C1 segment of cervical spinal cord (tissue), 14 donors: ENCODE data around the gene PITPNB.
A peak's percentile ranks its signal among the peaks of the same experiment; 100 is the strongest.

ENCODE experiments used
- DNase-seq, 14 donors: peaks; one replicate each; lab custom pipeline; 2025; lab: John Stamatoyannopoulos, UW

The PITPNB gene

GRCh38 chr22:27880778-27881394, 38.2 kb downstream of the PITPNB start:
- DNase-seq = peak in 5 of 14 donors; percentile 17 to 53 (median 27)

GRCh38 chr22:27879923-27880322, 39.1 kb downstream of the PITPNB start:
- no peak for DNase-seq

DNA sequence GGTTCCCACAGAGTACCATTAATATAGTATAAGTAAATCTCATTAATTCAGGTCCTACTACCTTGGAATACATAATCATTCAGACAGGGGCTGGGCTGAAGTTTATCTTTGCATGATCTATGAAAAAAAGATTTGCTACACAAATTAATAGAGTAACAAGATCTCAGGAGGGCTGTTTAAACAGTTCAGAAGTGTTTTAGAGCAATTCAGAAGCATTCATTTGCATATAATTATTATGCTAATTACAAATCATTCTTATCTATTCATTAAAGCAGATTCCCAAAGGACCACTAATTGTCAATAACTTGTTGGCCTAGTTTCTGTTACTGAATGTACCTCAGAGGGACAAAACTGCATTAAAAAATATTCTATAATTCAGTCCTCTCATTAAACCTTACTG, 40.5 kb downstream of the PITPNB start:
- no peak for DNase-seq

GRCh38 chr22:27877501-27877900, 41.6 kb downstream of the PITPNB start:
- DNase-seq = no peak

DNA sequence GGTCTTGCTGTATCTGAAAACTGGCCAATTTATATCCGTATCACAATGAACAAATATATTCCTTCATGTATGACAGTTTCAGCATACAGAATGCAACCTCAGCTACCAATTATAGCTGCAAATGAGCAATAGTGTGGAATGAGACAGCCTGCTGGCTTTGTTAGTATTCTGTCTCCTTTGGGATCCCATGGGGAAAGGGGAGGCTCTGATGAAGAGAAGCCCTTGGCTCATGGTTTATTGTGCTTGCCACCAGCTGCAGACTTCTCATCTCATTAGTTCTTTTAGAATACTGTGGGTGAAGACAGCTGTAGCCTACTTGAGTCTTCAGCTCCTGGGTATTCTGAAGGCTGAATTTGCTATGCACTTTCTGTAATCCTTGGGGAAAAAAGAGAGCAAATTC, 42.4 kb downstream of the PITPNB start:
- peak in 1 of 14 donors; percentile 16 for DNase-seq

DNA sequence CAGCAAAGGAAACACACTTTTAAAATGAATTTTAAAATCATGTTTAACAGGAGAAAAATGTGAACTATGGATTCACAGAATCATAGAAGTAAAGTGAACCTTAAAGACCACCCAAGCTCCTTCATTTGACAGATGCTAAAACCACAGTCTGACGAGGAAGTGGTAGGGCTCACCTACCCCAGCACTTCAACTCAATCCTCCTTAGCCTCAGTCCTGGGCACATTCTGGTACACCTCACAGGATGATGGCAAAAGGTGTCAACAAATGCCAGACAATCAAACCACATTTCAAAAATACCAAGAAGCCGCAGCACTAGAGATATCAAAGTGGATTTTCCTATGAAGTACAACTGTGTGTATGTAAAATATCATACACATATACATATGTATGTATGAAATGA, 43.1 kb downstream of the PITPNB start:
- DNase-seq = no peak

GRCh38 chr22:27874764-27875163, 44.3 kb downstream of the PITPNB start:
- no peak for DNase-seq

DNA sequence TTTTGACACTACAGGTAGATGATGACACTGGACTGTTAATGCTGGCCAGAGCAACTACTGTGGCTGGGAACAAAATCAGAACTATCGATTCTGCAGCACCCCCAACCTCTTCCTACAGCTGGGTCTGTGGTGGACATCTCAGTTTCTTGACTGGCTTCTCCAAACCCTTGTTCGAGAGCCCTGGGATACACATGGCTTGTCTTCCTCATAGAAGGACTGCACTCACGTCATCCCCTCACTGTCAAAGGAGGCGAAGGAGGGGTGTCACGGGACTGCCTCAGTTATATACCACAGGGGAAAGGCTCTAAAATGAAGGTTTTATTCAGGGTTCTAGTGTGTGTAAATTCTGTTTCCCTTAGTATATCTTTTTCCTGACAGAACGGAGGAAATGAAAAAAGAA, 44.9 kb downstream of the PITPNB start:
- DNase-seq = peak in 1 of 14 donors; percentile 17

- peak in 2 of 14 donors; percentile 4 to 21 for DNase-seq
These were observed 45.6 kb downstream of the PITPNB start for GRCh38 chr22:27873472-27873871.

DNA sequence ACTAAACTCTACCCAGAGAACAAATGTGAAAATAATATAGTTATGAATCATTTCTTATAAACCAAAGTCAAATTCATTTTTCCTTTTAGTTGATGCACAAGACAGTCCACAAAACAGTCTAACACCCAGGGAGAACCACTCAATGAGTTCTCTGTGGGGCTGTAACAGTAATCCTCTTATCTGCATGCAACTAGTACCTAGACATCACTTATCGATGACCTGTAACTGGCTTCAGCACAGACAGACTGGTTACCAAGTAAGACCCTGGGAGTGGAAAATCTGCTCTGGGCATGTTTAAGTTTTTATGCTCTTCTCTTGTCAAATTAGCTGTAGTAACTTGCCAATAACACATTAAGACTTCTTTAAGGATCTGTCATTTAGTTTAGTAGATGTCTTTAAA, 46.6 kb downstream of the PITPNB start:
- DNase-seq = no peak

- DNase-seq = no peak
These were observed 47.6 kb downstream of the PITPNB start for GRCh38 chr22:27871306-27872014.

DNA sequence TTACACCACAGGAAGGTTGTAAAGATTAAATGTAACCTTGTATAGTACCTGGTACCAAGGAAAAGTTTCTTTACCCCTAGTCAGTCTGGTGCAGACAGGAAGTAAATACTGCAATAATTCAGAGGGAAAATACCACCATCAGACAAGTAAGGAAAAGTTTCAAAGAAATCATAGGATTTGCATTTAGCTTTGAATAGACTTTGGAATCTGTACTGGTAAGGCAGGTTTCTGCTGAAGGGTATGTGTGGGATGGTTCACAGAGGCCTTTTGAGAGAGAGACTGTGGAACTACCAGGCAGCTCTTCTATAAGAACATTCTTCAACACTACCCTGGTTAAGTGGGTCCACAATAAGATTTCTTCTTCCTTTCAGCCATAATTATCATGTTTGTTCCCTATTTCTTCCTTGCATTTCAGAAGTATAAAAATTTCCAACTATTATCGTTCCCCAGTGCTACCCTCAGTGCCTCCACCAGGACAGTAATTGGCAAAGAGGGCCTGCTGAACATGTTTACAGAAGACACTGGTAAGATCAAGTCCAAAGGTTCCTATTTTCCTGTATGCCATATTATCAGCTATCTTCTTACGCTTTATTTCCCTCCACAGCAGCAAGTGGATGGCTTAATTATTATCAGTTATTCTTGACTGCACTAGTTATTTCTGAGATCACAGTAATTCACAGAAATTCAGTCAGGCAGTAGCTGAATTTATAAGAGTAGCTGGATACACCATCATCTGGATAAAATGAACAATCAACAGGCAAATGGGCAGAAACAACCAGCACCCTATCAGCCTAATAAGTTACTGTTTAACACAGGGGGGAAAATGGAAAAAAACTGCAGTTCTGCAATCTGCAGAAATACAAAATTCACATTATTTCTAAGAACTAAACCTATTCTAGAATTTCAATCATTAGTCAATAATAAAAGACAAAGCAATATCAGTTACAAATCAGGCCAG, 48.5 kb downstream of the PITPNB start:
- DNase-seq = no peak

DNA sequence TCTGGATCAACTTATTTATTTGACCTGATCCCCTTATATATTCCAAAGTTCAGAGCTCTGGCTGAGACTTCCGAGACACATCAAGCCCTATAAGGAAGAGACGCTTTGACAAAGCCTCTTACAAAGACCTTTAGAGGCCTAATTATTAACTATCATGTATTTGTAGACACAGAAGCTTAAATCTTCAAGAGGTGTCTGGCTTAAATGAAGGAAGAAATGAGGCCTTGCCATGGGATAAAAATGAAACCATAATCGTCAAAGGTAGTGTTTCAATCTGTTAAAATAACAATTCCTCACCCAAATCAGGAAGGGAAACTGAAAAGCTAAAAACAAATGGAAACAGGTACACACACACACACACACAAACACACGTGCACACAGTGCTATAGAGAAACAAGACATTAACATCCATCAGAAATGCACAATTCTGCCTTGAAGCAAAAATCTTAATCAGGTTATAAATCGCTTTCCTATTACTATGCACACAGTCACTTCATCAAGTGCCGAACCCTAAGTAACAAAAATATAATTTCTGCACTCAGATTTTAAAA, 50.2 kb downstream of the PITPNB start:
- no peak for DNase-seq

DNA sequence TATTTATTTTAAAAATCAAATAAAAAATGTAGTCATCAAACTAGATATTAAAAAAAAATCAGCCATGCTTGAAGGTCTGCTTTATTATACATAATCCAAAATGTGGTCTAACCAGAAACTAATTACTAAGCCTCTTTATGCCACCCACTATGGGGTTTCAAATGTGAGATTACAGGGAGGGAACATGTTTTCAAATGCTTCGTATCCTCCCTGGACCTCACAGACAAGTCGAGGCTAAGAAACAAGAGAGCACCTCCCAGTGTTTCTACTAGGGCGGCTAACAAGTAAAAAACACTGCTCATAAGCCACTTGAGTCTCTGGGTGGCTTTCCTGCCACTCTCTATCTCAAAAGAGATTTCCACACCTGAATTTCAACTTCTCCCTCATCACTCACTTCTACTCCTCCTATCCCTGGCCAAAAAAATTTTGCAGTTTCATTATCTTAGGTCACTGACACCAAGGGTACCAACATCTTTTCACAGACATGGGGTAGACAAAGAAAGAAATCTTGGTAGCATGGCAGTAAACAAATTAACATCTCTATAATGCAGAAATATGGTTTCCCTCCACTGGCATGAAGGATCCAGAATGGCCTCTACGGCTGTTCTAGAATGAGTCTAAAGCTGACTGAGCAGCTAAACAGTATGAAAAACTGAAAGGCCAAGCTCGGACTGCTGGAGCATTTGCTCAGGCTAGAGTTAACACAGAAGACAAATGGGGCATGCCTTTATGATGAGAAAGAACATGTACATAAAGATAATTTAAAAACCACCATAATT, 50.9 kb downstream of the PITPNB start:
- no peak for DNase-seq

- DNase-seq = no peak
These were observed 51.7 kb downstream of the PITPNB start for GRCh38 chr22:27867085-27867952.

GRCh38 chr22:27866135-27867084, 52.6 kb downstream of the PITPNB start:
- DNase-seq = no peak

DNA sequence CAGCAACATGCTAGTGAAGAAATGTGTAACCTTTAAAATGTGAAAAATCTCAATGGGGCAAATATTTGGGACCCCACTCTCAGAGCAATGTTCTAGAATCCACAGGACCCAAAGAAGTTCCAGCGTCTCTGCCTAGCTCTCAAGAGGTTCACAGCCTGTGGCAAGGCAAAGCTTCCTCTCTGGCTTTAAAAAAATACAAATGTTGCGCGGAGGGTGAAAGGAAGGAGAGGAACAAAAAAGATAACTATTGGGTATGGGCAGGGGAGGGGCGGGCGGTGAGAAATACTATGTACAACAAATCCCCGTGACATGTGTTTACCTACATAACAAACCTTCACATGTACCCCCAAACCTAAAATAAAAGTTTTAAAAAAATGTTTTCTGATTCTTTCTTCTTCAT, 53.6 kb downstream of the PITPNB start:
- no peak for DNase-seq

DNA sequence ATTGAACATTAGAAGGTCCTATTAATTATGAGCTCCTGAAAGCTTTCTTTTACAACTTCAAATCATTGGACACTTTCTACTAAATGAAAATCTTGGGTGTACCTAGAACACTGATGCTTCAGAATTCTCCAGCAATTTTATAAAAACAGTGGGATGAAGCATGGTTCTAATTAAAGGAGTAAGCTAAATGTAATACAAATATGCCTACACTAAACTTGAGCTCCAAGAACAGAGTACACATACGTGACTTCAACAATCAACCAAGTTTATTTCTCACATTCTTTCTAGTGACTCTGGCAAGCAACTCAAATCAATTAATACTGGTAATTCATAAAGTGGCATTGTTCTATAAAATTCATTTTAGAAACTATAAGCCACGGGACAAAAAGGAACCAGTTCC, 55.5 kb downstream of the PITPNB start:
- no peak for DNase-seq

GRCh38 chr22:27863001-27863400, 56.1 kb downstream of the PITPNB start:
- DNase-seq = no peak
